GM21447 (cell line): ENCODE data around the gene GPR6.

Experiments used
- ATAC-seq: cut with Tn5 transposase; IDR thresholded peaks from one replicate; pipeline ENCODE4 v1.9.1; 2021; ENCODE audit not compliant: unreplicated experiment

GPR6 gene

GRCh38 chr6:109998159-109998785 lies 20.2 kb downstream of the GPR6 start:
- no peak for ATAC-seq

- ATAC-seq: no peak
Measured at GRCh38 chr6:109999740-110000139, 21.6 kb downstream of the GPR6 start.

GRCh38 chr6:110002676-110003075 lies 24.6 kb downstream of the GPR6 start:
- ATAC-seq: no peak

GRCh38 chr6:110013386-110013785 lies 35.3 kb downstream of the GPR6 start:
- ATAC-seq: no peak

- ATAC-seq: no peak
Measured at GRCh38 chr6:110015206-110015605, 37.1 kb downstream of the GPR6 start.

GRCh38 chr6:110017306-110017705 lies 39.2 kb downstream of the GPR6 start:
- ATAC-seq: no peak

- no peak for ATAC-seq
Measured at GRCh38 chr6:110017946-110018345, 39.8 kb downstream of the GPR6 start.

GRCh38 chr6:110018486-110018885 lies 40.4 kb downstream of the GPR6 start:
- ATAC-seq: no peak

GRCh38 chr6:110020888-110021287 lies 42.8 kb downstream of the GPR6 start:
- ATAC-seq: no peak

- no peak for ATAC-seq
Measured at GRCh38 chr6:110029144-110029543, 51.0 kb downstream of the GPR6 start.
